ENCODE data around the gene EVPLL. TPM values are rescaled to one million over a fixed set of nuclear protein-coding genes. Genes with fewer than 3 reads are reported as not detected.
"Not testable (repeated sequence)": the region's sequence is repeated elsewhere in the genome, so short reads cannot be mapped to it uniquely, and the experiment has no call there.

EVPLL gene
- total RNA-seq, 2 donors from 2014 or later = not detected

DNA sequence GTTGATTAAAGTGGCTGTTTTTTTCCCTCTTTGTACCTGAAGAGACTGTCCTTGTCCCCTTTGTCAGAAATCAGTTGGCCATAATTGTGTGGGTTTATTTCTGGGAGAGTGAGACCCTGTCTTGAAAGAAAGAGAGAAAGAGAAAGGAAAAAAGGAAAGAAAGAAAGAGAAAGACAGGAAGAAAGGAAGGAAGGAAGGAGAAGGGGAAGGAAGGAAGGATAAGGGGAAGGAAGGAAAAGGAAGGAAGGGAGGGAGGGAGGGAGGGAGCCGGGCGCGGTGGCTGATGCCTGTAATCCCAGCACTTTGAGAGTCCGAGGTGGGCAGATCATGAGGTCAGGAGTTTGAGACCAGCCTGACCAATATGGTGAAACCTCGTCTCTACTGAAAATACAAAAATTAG is 6.8 kb upstream of the EVPLL start:
- Mint-ChIP-seq H3K4me3 (no peak overlapping the region), H3K9me3 (peaks cover 9% of the 10 kb centered on the region), H3K36me3 (ENCODE audit: low read depth) (no peaks in the 10 kb centered on the region), H3K27ac (no peak overlapping the region), H3K27me3 (ENCODE audit: insufficient read depth) (no peaks in the 10 kb centered on the region), H3K4me1 (peaks cover 3% of the 10 kb centered on the region)
- TF ChIP-seq, protein P1, sequence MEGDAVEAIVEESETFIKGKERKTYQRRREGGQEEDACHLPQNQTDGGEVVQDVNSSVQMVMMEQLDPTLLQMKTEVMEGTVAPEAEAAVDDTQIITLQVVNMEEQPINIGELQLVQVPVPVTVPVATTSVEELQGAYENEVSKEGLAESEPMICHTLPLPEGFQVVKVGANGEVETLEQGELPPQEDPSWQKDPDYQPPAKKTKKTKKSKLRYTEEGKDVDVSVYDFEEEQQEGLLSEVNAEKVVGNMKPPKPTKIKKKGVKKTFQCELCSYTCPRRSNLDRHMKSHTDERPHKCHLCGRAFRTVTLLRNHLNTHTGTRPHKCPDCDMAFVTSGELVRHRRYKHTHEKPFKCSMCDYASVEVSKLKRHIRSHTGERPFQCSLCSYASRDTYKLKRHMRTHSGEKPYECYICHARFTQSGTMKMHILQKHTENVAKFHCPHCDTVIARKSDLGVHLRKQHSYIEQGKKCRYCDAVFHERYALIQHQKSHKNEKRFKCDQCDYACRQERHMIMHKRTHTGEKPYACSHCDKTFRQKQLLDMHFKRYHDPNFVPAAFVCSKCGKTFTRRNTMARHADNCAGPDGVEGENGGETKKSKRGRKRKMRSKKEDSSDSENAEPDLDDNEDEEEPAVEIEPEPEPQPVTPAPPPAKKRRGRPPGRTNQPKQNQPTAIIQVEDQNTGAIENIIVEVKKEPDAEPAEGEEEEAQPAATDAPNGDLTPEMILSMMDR (conservative IDR thresholded peaks at IDR 0.05) = no peak
- Histone ChIP-seq H3K27ac (ENCODE audit: low read depth, low read length) (no peak overlapping the region), H3K4me3 (ENCODE audit: low read length) (no peak overlapping the region), H3K9ac (ENCODE audit: extremely low read depth, low read length, poor library complexity, severe bottlenecking) (no peak overlapping the region), H3K4me1 (ENCODE audit: control insufficient read depth, insufficient read depth, low read length) (no peaks in the 10 kb centered on the region), H3K36me3 (ENCODE audit: control insufficient read depth, insufficient read depth, low read length) (no peaks in the 10 kb centered on the region), H3K9me3 (ENCODE audit: control insufficient read depth, low read length) (peaks cover 11% of the 10 kb centered on the region), H3K27me3 (ENCODE audit: control insufficient read depth, insufficient read depth, low read length, poor library complexity, severe bottlenecking) (no peaks in the 10 kb centered on the region)
- DNase-seq = no peak
- WGBS, 2 experiments (ENCODE audit: insufficient coverage in 1 of 2, insufficient read length in 1 of 2) = 95 to 97% methylated on average over 5 of the region's 5 CpGs

DNA sequence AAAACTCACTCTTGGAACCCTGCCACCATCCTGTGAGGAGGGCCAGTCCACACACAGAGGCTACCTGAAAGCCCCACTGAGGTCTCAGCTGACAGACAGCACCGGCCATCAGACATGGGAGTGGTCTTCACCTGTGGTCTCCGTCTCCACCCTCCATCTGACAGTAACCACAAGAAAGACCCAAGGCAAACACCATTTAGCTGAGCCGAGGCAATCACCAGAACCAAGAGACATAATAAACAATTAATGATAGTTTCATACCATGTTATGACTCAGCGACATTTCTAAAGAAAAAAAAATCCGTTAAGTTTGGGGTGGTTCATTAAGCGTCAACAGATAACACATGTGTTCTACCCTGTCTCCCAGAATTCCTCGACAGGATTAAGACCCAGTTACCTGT is 6.1 kb upstream of the EVPLL start:
- TF ChIP-seq, protein P1 (conservative IDR thresholded peaks at IDR 0.05) = no peak
- no peaks in the 10 kb centered on the region for H3K27me3 ChIP-seq (ENCODE audit: control insufficient read depth, insufficient read depth, low read length, poor library complexity, severe bottlenecking)
- no peak overlapping the region for H3K27ac Mint-ChIP-seq
- no peak overlapping the region for H3K4me3 Mint-ChIP-seq
- no peaks in the 10 kb centered on the region for H3K4me1 ChIP-seq (ENCODE audit: control insufficient read depth, insufficient read depth, low read length)
- no peak overlapping the region for H3K9ac ChIP-seq (ENCODE audit: extremely low read depth, low read length, poor library complexity, severe bottlenecking)
- H3K9me3 ChIP-seq (ENCODE audit: control insufficient read depth, low read length) = peaks cover 11% of the 10 kb centered on the region
- H3K4me3 ChIP-seq (ENCODE audit: low read length) = no peak overlapping the region
- H3K36me3 ChIP-seq (ENCODE audit: control insufficient read depth, insufficient read depth, low read length) = no peaks in the 10 kb centered on the region
- H3K9me3 Mint-ChIP-seq = peaks cover 12% of the 10 kb centered on the region
- 95 to 100% methylated on average over 3 to 7 of the region's 7 CpGs for WGBS, 2 experiments (ENCODE audit: insufficient coverage in 1 of 2, insufficient read length in 1 of 2)
- DNase-seq = no peak
- H3K4me1 Mint-ChIP-seq = peaks cover 3% of the 10 kb centered on the region
- no peak overlapping the region for H3K27ac ChIP-seq (ENCODE audit: low read depth, low read length)
- H3K36me3 Mint-ChIP-seq (ENCODE audit: low read depth) = no peaks in the 10 kb centered on the region
- H3K27me3 Mint-ChIP-seq (ENCODE audit: insufficient read depth) = no peaks in the 10 kb centered on the region

DNA sequence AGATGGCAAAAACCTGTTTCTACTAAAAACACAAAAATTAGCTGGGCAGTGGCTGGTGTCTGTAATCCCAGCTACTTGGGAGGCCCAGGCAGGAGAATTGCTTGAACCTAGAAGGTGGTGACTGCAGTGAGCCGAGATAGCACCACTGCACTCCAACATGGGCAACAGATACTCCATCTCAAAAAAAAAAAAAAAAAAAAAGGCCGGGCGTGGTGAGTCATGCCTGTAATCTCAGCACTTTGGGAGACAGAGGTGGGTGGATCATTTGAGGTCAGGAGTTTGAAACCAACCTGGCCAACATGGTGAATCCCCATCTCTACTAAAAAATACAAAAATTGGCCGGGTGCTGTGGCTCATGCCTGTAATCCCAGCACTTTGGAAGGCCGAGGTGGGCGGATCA is 4.4 kb upstream of the EVPLL start:
- not testable (repeated sequence) for H3K36me3 ChIP-seq (ENCODE audit: control insufficient read depth, insufficient read depth, low read length); H3K27me3 Mint-ChIP-seq (ENCODE audit: insufficient read depth); H3K4me3 ChIP-seq (ENCODE audit: low read length); H3K4me1 Mint-ChIP-seq; H3K4me3 Mint-ChIP-seq; H3K27me3 ChIP-seq (ENCODE audit: control insufficient read depth, insufficient read depth, low read length, poor library complexity, severe bottlenecking); H3K36me3 Mint-ChIP-seq (ENCODE audit: low read depth); H3K4me1 ChIP-seq (ENCODE audit: control insufficient read depth, insufficient read depth, low read length); H3K9ac ChIP-seq (ENCODE audit: extremely low read depth, low read length, poor library complexity, severe bottlenecking); H3K27ac Mint-ChIP-seq; DNase-seq; H3K27ac ChIP-seq (ENCODE audit: low read depth, low read length)
- H3K9me3 ChIP-seq (ENCODE audit: control insufficient read depth, low read length) = peaks cover 11% of the 10 kb centered on the region
- H3K9me3 Mint-ChIP-seq = peaks cover 12% of the 10 kb centered on the region
- WGBS, 2 experiments (ENCODE audit: insufficient coverage in 1 of 2, insufficient read length in 1 of 2) = 96 to 100% methylated on average over 1 to 5 of the region's 6 CpGs

DNA sequence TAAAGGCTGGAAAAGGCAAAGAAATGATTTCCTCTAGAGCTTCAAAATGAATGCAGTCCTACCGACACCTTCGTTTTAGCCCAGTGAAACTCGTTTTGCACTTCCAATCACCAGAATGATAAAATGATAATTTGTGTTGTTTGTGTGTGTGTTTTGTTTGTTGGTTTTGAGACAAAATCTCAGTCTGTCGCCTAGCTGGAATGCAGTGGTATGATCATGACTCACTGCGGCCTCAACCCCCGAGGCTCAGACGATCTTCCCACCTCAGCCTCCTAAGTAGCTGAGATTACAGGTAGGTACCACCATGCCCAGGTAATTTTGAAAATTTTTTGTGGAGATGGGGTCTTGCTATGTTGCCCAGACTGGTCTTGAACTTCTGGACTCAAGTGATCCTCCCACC is 3.4 kb upstream of the EVPLL start:
- H3K27ac Mint-ChIP-seq = no peak overlapping the region
- Histone ChIP-seq H3K9ac (ENCODE audit: extremely low read depth, low read length, poor library complexity, severe bottlenecking) (no peak overlapping the region), H3K27ac (ENCODE audit: low read depth, low read length) (no peak overlapping the region), H3K36me3 (ENCODE audit: control insufficient read depth, insufficient read depth, low read length) (no peaks in the 10 kb centered on the region), H3K27me3 (ENCODE audit: control insufficient read depth, insufficient read depth, low read length, poor library complexity, severe bottlenecking) (no peaks in the 10 kb centered on the region), H3K4me1 (ENCODE audit: control insufficient read depth, insufficient read depth, low read length) (no peaks in the 10 kb centered on the region), H3K9me3 (ENCODE audit: control insufficient read depth, low read length) (peaks cover 11% of the 10 kb centered on the region), H3K4me3 (ENCODE audit: low read length) (no peak overlapping the region)
- no peaks in the 10 kb centered on the region for H3K27me3 Mint-ChIP-seq (ENCODE audit: insufficient read depth)
- H3K4me1 Mint-ChIP-seq = peaks cover 3% of the 10 kb centered on the region
- H3K9me3 Mint-ChIP-seq = peaks cover 12% of the 10 kb centered on the region
- TF ChIP-seq, protein P1 (conservative IDR thresholded peaks at IDR 0.05) = no peak
- no peaks in the 10 kb centered on the region for H3K36me3 Mint-ChIP-seq (ENCODE audit: low read depth)
- H3K4me3 Mint-ChIP-seq = no peak overlapping the region
- WGBS, 2 experiments (ENCODE audit: insufficient coverage in 1 of 2, insufficient read length in 1 of 2) = 80 to 91% methylated on average over 7 of the region's 7 CpGs
- DNase-seq = no peak

All from endodermal cell (in vitro differentiated cells).